DND-41 (cell line): Measurements from ENCODE around the gene SLC30A1.

Source experiments
- EZH2 ChIP-seq: IDR thresholded peaks from 3 replicates; pipeline ENCODE4 v1.6.1; 2012; ENCODE audit warnings: borderline replicate concordance, low read depth, mild to moderate bottlenecking, moderate library complexity, low read length, inconsistent platforms; ENCODE audit not compliant: severe bottlenecking
- TF ChIP-seq, protein P1 (sequence below): IDR thresholded peaks from 2 replicates; pipeline ENCODE4 v1.5.1; 2012; ENCODE audit warnings: borderline replicate concordance, low read length, moderate library complexity, mild to moderate bottlenecking; ENCODE audit not compliant: poor library complexity, severe bottlenecking; ENCODE audit errors: extremely low read depth

DNA sequence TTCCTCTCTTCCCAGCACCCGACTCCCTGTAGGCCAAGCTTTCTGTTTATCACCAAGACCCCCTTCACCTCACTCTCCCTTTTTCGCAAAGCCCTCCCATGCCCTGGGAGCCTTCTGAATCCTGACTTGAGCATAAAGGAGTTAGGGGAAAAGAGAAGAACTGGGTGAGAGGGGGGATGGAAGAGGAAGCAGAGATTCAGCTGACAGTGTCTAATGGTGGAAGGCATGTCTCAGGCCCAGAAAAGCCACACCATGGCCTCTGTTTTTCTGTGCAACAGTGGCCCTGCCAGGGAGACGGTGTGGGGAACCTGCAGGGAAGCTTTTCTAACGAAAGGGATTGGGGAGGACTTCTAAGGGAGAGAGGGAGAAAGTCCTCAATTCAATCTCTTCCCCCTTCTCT is 32.9 kb upstream of the SLC30A1 start:
- TF ChIP-seq, protein P1, sequence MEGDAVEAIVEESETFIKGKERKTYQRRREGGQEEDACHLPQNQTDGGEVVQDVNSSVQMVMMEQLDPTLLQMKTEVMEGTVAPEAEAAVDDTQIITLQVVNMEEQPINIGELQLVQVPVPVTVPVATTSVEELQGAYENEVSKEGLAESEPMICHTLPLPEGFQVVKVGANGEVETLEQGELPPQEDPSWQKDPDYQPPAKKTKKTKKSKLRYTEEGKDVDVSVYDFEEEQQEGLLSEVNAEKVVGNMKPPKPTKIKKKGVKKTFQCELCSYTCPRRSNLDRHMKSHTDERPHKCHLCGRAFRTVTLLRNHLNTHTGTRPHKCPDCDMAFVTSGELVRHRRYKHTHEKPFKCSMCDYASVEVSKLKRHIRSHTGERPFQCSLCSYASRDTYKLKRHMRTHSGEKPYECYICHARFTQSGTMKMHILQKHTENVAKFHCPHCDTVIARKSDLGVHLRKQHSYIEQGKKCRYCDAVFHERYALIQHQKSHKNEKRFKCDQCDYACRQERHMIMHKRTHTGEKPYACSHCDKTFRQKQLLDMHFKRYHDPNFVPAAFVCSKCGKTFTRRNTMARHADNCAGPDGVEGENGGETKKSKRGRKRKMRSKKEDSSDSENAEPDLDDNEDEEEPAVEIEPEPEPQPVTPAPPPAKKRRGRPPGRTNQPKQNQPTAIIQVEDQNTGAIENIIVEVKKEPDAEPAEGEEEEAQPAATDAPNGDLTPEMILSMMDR = no peak
- TF ChIP-seq EZH2 = no peak
